CD4-positive, CD25-positive, alpha-beta regulatory T cell (primary cell): ENCODE data around the gene DUSP9. TPM values are rescaled to one million over a fixed set of nuclear protein-coding genes. Genes with fewer than 3 reads are reported as not detected.

Source experiments
- ATAC-seq, 2 donors: fragments of 150-1000 bp; cut with Tn5 transposase; one replicate each; pipeline ENCODE4 v1.10.0; 2021; ENCODE audit warnings: low read depth in 2 of 2, moderate number of reproducible peaks in 2 of 2, moderate library complexity in 1 of 2
- DNase-seq, 3 donors: peaks; one replicate each; pipeline versions ENCODE4 v3.0.0 to v3.0.0-alpha.2; 2012 to 2022; ENCODE audit warnings: mixed read lengths in 1 of 3
- H3K27ac ChIP-seq: one replicate; pipeline ENCODE4 v1.7.0; 2013; ENCODE audit warnings: mild to moderate bottlenecking, low read length; ENCODE audit not compliant: insufficient read depth, poor library complexity, severe bottlenecking
- H3K27me3 ChIP-seq: one replicate; pipeline ENCODE4 v1.7.0; 2013; ENCODE audit warnings: low read length; ENCODE audit not compliant: control insufficient read depth, insufficient read depth
- H3K36me3 ChIP-seq: one replicate; pipeline ENCODE4 v1.7.0; 2013; ENCODE audit warnings: mild to moderate bottlenecking, low read length, moderate library complexity; ENCODE audit not compliant: control insufficient read depth, insufficient read depth
- H3K4me1 ChIP-seq: 2 replicates; pipeline ENCODE4 v1.7.0; 2013; ENCODE audit warnings: mild to moderate bottlenecking, low read length; ENCODE audit not compliant: insufficient read depth, control insufficient read depth, poor library complexity, severe bottlenecking
- H3K4me3 ChIP-seq: one replicate; pipeline ENCODE4 v1.7.0; 2013; ENCODE audit warnings: low read depth, mild to moderate bottlenecking, low read length, moderate library complexity
- H3K9me3 ChIP-seq, 2 experiments: 1 replicate in 1 of 2; 2 replicates in 1 of 2; pipeline ENCODE4 v1.7.0; 2013; ENCODE audit warnings: low read length in 2 of 2, mild to moderate bottlenecking in 1 of 2, moderate library complexity in 1 of 2; ENCODE audit not compliant: control insufficient read depth in 2 of 2
- H3K27ac Mint-ChIP-seq, 3 donors: one replicate each; pipeline ENCODE4 v1.8.0; 2020 to 2022; ENCODE audit warnings: mild to moderate bottlenecking in 3 of 3, mixed read lengths in 3 of 3, moderate library complexity in 2 of 3
- H3K27me3 Mint-ChIP-seq: one replicate; pipeline ENCODE4 v1.8.0; 2022; ENCODE audit warnings: mild to moderate bottlenecking, mixed read lengths
- H3K36me3 Mint-ChIP-seq: one replicate; pipeline ENCODE4 v1.8.0; 2020; ENCODE audit warnings: mixed read lengths
- H3K4me1 Mint-ChIP-seq, 4 donors: one replicate each; pipeline ENCODE4 v1.8.0; 2020 to 2022; ENCODE audit warnings: mixed read lengths in 4 of 4, mild to moderate bottlenecking in 1 of 4
- H3K4me3 Mint-ChIP-seq, 4 donors: one replicate each; pipeline ENCODE4 v1.8.0; 2020 to 2022; ENCODE audit warnings: mild to moderate bottlenecking in 4 of 4, mixed read lengths in 4 of 4, moderate library complexity in 3 of 4
- H3K9me3 Mint-ChIP-seq, 7 donors: one replicate each; pipeline ENCODE4 v1.8.0; 2020 to 2022; ENCODE audit warnings: mixed read lengths in 7 of 7, mild to moderate bottlenecking in 3 of 7, moderate library complexity in 2 of 7
- polyA plus RNA-seq, 4 donors: library from polyadenylated mRNA; unstranded; fragments of 300-500 nt; fragmentation: Illumina TruSeq; gene quantifications; one replicate each; pipeline ENCODE4 v1.2.3, GENCODE V29; 2021
- total RNA-seq: library from RNA; stranded (reverse); gene quantifications from one replicate; pipeline ENCODE4 v1.2.3, GENCODE V29; 2022

The DUSP9 gene
- total and polyA plus RNA-seq, 5 donors from 2014 or later = not detected

- H3K4me3 ChIP-seq = no peak overlapping the region
- DNase-seq = no peak
- Mint-ChIP-seq H3K4me1 (peaks cover 0 to 9% (median 6%) of the 10 kb centered on the region in 4 donors), H3K36me3 (no peaks in the 10 kb centered on the region), H3K4me3 (no peak overlapping the region), H3K9me3 (peaks cover 0 to 1% (median 0%) of the 10 kb centered on the region in 7 donors), H3K27me3 (peaks cover 20% of the 10 kb centered on the region), H3K27ac (no peak overlapping the region)
- no peaks in the 10 kb centered on the region for H3K9me3 ChIP-seq
- H3K27ac ChIP-seq = no peak overlapping the region
- ATAC-seq = no peak
- H3K27me3 ChIP-seq = no peaks in the 10 kb centered on the region
- no peaks in the 10 kb centered on the region for H3K36me3 ChIP-seq
- H3K4me1 ChIP-seq = no peaks in the 10 kb centered on the region
Observed at GRCh38 chrX:153669901-153670731, 23.1 kb downstream of the DUSP9 start.

GRCh38 chrX:153670748-153671588 lies 24.0 kb downstream of the DUSP9 start:
- ATAC-seq (no peak), DNase-seq (no peak)
- H3K36me3 Mint-ChIP-seq = no peaks in the 10 kb centered on the region

DNA sequence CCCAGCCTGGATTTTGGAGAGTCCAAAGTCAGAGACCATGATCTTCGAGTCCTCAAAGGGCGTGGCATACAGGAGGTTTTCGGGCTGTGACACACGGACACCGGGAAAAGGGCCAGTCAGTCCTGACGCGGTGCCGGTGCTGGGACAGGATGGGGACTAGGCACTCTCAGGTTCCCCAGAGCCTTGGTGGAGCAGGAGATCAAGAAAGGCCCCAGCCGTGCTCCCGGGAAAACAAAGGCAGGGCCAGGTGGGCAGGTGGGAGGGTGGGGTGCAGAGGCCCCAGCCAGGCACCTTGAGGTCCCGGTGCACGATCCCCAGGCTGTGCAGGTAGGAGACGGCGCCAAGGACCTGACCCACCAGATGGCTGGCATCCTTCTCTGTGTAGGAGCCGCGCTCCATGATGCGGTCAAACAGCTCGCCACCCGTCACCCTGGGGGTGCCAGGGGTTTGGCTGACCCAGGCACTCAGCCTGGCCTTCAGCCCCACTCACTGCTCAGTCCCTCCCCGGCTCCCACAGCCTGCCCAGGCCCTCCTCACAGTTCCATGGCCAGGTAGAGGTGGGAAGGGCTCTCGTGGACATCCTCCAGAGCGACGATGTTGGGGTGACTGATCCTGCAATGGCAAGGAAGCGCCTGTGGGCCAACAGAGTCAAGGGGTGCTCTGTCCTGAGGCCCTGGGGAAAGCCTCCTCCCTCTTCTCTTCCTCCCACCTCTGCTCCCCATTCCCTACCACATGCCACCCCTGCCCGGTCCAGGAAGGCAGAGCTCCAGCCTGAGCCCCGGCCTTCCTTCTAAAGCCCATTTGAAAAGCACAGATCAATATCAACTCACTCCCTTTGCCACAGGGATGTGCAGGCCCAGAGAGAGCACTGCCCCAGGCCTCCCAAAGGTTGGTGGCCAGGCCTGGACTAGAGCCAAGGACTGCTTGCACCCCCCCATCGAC lies 24.9 kb downstream of the DUSP9 start:
- no peak overlapping the region for H3K4me3 Mint-ChIP-seq
- peaks cover 24% of the 10 kb centered on the region for H3K27me3 Mint-ChIP-seq
- peaks cover 0 to 9% (median 6%) of the 10 kb centered on the region in 4 donors for H3K4me1 Mint-ChIP-seq
- Histone ChIP-seq H3K4me1 (no peaks in the 10 kb centered on the region), H3K27me3 (no peaks in the 10 kb centered on the region), H3K27ac (no peak overlapping the region), H3K4me3 (no peak overlapping the region), H3K9me3 (no peaks in the 10 kb centered on the region), H3K36me3 (no peaks in the 10 kb centered on the region)
- ATAC-seq = no peak
- no peak overlapping the region for H3K27ac Mint-ChIP-seq
- H3K9me3 Mint-ChIP-seq = peaks cover 0 to 1% (median 0%) of the 10 kb centered on the region in 7 donors
- DNase-seq = no peak
- no peaks in the 10 kb centered on the region for H3K36me3 Mint-ChIP-seq

More at GRCh38 chrX:153670748-153671588, 24.0 kb downstream of the DUSP9 start:
- Mint-ChIP-seq H3K27ac (no peak overlapping the region), H3K27me3 (peaks cover 24% of the 10 kb centered on the region), H3K4me1 (peaks cover 0 to 9% (median 6%) of the 10 kb centered on the region in 4 donors), H3K4me3 (no peak overlapping the region), H3K9me3 (peaks cover 0 to 1% (median 0%) of the 10 kb centered on the region in 7 donors)
- Histone ChIP-seq H3K27me3 (no peaks in the 10 kb centered on the region), H3K9me3 (no peaks in the 10 kb centered on the region), H3K27ac (no peak overlapping the region), H3K4me1 (no peaks in the 10 kb centered on the region), H3K36me3 (no peaks in the 10 kb centered on the region), H3K4me3 (no peak overlapping the region)

DNA sequence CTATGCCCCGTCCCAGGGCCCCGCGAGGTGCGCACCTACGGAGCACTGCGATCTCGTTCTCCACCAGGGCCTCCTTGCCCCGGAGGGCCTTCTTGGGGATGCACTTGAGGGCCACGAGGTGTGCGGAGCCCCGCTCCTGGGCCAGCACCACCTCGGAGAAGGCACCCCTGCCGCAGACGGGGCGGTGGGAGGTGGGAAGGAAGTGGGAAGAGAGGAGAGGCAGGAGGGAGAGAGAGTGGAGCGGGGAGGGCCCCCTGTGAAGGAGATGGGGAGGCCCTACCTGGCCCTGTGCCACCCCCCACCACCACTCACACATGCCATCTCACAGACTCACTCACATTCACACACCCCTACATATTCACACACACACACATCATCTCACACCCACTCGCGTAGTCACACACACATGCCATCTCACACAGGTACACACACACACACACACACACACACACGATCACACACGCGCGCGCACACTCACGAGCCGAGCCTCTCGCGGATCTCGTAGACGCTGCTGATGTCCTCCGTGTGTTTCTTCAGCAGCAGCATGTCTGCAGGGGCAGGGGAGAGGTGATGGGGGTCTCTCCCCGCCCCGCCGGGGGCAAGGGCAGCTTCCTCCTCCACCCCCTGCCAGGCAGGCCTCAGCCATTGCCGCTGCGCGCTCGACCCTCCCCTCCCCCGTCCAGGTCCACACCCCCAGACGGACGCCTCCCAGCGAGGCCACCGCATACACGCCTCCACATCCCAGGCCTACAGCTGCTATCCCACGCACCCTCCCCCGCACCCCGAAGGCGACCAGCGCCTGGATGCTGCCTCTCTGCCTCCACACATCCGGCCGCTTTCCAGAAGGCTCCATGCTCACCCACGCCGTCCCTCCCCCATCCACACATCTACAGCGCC lies 25.8 kb downstream of the DUSP9 start:
- Histone ChIP-seq H3K9me3 (no peaks in the 10 kb centered on the region), H3K27ac (no peak overlapping the region), H3K4me3 (no peak overlapping the region), H3K27me3 (no peaks in the 10 kb centered on the region), H3K4me1 (no peaks in the 10 kb centered on the region), H3K36me3 (no peaks in the 10 kb centered on the region)
- Mint-ChIP-seq H3K27ac (peak overlapping the region in 1 of 3 donors; percentile 56), H3K9me3 (peaks cover 0 to 1% (median 0%) of the 10 kb centered on the region in 7 donors), H3K4me3 (peak overlapping the region in 1 of 4 donors; percentile 71), H3K27me3 (peaks cover 20% of the 10 kb centered on the region), H3K36me3 (no peaks in the 10 kb centered on the region), H3K4me1 (peaks cover 0 to 7% (median 4%) of the 10 kb centered on the region in 4 donors)
- DNase-seq (no peak), ATAC-seq (no peak)

DNA sequence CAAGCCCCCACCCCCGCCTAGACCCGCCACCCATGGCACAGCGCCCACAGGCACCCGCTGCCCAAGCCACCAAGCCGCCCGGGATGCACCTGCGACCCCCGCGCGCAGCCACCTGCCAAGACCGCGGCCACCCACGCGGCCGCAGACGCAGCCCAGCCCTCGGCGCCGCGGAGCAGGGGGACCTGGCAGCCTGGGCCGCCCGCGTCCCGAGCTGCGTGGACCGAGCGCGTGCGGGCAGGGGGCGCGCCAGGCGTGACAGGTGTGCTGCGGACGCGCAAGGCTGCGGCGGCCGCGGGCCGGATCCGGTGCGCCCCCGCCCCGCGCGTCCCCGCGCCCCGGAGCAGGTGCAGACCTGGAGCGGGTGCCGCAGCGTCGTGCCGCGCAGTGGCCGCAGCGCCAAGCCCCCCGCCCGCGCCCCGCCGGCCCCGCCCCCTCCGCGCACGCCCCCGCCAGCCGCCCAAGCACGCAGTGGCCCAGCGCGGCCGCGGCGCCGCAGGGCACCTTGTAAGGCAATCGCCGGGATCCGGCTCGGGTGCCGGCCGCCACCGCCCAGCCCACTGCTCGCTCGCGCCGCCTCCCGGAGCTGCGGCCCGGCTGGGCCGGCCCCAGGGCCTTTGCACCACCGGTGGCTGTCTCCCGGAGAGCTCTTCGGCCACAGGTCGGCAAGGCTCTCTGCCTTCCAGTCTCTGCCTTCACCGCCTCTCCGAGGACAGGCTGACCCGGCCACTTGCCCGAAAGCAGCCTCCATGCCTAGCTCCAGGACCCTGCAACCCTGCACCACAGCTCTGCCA lies 26.6 kb downstream of the DUSP9 start, which contains the start of gene PNCK:
Gene PNCK, minus strand, starts transcription at position 386 of the 791 bp plus-strand sequence. CDS start 737 bp downstream, outside the sequence.
- no peak for ATAC-seq
- Mint-ChIP-seq H3K27ac (peak within 1 kb of the TSS in 1 of 3 donors; percentile 56), H3K4me1 (peaks cover 0 to 3% (median 0%) of the 10 kb centered on the region in 4 donors), H3K9me3 (peaks cover 0 to 1% (median 0%) of the 10 kb centered on the region in 7 donors), H3K36me3 (no peaks in the 10 kb centered on the region), H3K4me3 (peak within 1 kb of the TSS in 1 of 4 donors; percentile 71), H3K27me3 (peaks cover 16% of the 10 kb centered on the region)
- no peak within 1 kb of the TSS for H3K4me3 ChIP-seq
- H3K36me3 ChIP-seq = no peaks in the 10 kb centered on the region
- H3K27me3 ChIP-seq = no peaks in the 10 kb centered on the region
- no peaks in the 10 kb centered on the region for H3K9me3 ChIP-seq
- DNase-seq = no peak
- H3K4me1 ChIP-seq = no peaks in the 10 kb centered on the region
- no peak within 1 kb of the TSS for H3K27ac ChIP-seq

DNA sequence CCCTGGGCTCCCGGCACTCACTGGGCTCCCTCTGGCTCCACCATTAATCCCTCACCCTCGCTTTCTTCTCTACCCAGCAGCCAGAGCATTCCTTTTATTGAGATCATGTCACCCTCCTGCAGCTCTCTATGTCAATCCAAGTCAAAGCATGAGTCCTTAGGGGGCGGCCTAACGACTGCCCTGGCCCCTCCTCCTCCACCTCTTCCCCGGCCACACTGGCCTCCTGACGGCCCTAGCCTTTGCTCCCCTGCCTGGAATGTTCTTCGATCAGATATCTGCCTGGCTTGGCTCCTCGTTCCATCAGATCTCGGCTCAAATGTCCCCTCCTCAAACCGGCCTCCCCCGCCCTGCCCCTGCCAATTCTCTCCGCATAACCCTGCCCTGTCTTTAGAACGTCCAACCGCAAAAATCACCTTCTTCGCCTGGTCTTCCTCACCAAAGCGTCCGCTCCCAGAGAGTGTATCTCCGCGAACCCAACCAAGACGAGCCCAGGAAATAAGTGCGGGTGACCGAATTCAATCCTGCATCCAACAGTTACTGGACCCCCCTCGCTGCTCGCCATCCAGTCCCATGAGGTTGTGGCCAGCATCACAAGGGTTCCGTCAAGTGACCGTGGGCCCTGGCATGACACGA lies 27.3 kb downstream of the DUSP9 start:
- Histone ChIP-seq H3K27ac (no peak overlapping the region), H3K36me3 (no peaks in the 10 kb centered on the region), H3K9me3 (no peaks in the 10 kb centered on the region), H3K27me3 (no peaks in the 10 kb centered on the region), H3K4me3 (no peak overlapping the region), H3K4me1 (no peaks in the 10 kb centered on the region)
- Mint-ChIP-seq H3K27me3 (peaks cover 16% of the 10 kb centered on the region), H3K4me3 (peak overlapping the region in 1 of 4 donors; percentile 24), H3K4me1 (peaks cover 0 to 3% (median 0%) of the 10 kb centered on the region in 4 donors), H3K27ac (no peak overlapping the region), H3K9me3 (peaks cover 0 to 1% (median 0%) of the 10 kb centered on the region in 7 donors), H3K36me3 (no peaks in the 10 kb centered on the region)
- DNase-seq (no peak), ATAC-seq (no peak)
